Activated CD4-positive, alpha-beta T cell treated with anti-CD3 and anti-CD28 coated beads, Interleukin-2, amount 50 U/mL, for 1 hour (primary cell): ENCODE results near the gene RAB6B.
"Not testable (repeated sequence)": the region's sequence is repeated elsewhere in the genome, so short reads cannot be mapped to it uniquely, and the experiment has no call there.

Experiments used
- DNase-seq: peaks from one replicate; pipeline ENCODE4 v3.0.0-alpha.2; 2020

Gene RAB6B

DNA sequence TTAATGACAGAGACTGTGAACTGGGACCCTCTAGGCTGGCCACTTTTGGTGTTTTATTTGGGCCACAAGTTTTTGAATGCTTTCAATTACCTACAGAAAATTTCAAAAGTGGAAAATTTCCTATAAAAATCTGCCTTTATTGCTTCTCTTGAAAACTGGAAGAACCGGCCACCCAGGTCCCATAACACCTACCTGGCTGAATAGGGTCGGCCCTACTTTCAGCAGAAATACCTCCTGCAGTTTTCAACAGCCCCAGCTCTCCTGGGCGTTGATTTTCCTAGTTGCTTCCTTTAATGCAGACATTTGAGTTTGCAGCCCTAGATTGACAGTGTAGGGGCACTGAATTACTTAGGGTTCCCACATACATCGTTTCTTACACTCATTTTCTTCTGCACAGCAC, 90.8 kb downstream of the RAB6B start:
- DNase-seq = no peak

- DNase-seq = no peak
Measured at GRCh38 chr3:133803469-133803868, 92.2 kb downstream of the RAB6B start.

DNA sequence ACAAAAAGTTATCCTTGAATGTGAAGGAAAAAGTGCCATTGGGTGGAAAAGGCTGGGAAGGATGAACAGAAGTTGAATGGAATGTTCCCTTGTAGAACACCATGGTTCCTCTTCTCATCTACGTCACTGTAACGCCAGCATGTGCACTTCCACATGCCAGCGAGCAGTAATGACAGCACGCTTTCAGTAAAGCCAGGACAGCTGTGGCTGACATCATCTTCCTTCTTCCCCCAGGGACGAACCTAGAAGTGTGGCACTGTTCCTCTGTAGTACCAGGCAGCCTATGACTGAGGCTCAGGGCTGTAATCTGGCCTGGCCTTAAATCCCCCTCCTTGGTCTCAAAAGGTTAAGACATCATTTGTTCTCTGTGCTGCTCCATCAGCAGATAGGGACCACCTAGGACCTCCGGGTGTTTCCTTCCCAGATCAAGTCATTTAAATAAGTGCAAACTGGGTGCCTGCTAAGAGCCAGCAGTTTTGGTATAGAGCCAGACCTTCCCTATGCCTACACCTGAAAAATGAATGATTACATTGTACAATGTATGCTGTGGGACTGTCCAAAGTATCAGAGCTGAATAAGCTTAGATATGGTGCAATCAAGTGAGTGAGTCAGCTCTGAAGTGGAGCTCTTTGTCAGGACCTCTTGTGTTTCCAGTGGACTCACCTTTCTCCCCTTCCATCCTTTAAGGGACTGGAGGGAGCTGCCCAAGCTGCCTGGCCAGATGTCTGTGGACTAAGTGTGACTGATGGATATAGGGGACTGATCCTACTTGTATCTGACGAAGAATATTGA, 95.7 kb downstream of the RAB6B start:
- no peak for DNase-seq

- DNase-seq = no peak
Measured at GRCh38 chr3:133797396-133798105, 98.1 kb downstream of the RAB6B start.

- DNase-seq = no peak
Measured at GRCh38 chr3:133792171-133792763, 103.4 kb downstream of the RAB6B start.

DNA sequence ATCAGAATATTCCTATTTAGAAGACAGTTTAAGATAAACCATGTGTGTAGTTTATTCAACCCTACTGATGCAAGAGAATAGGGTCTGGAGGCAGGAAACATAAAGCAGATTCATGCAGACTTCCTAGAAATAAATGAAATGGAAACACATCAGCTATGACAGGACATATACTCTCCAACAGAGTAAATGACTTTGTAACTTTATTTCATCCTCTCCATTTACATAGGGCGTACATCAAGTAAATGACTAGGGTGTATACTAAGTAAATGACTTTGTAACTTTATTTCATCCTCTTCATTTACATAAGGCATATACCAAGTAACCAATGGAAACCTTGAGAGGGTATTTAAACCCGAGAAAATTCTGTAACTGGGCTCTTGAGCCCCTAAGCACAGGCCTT, 107.7 kb downstream of the RAB6B start:
- DNase-seq = no peak

- no peak for DNase-seq
Measured at GRCh38 chr3:133783762-133784161, 111.9 kb downstream of the RAB6B start.

GRCh38 chr3:133782454-133782853, 113.2 kb downstream of the RAB6B start:
- DNase-seq = no peak

GRCh38 chr3:133781570-133781969, 114.1 kb downstream of the RAB6B start:
- DNase-seq = no peak

- DNase-seq = not testable (repeated sequence)
Measured at GRCh38 chr3:133780756-133781155, 114.9 kb downstream of the RAB6B start.

GRCh38 chr3:133779626-133780203, 116.0 kb downstream of the RAB6B start:
- no peak for DNase-seq

DNA sequence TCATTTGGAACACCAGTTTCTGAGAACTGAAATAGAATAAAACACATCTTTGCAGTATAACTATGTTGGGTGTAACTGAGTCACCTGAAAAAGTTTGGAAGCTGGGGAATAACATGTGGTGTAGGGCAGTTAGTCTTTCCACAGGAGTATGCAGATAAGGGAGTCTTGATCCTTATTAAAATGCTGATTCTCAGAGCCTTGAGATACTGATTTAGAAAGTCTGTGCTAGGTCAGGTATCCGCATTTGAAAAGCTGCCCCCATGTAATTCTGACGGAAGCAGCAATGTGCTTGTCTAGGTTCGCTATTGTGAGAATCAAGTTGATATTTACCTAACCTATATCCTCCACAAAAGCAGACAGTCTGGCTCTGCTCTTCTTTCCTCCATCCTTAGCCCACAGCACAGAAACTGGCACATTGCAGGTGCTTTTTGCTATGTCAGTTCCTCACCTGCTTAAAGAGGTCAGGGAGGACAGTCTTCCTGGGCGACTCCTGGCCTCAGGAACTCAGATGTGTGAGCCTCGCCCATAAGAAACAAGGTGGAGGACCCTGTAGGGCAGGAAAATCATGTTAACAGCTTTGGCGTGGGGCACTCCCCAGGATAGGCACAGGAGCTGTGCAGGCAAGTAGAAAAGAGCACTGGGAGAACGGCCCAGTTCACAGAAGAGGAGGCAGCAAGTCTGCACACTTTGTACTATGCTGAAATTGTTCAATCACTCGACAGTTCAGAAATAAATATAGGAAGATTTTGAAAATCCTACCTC, 117.7 kb downstream of the RAB6B start:
- DNase-seq = no peak

DNA sequence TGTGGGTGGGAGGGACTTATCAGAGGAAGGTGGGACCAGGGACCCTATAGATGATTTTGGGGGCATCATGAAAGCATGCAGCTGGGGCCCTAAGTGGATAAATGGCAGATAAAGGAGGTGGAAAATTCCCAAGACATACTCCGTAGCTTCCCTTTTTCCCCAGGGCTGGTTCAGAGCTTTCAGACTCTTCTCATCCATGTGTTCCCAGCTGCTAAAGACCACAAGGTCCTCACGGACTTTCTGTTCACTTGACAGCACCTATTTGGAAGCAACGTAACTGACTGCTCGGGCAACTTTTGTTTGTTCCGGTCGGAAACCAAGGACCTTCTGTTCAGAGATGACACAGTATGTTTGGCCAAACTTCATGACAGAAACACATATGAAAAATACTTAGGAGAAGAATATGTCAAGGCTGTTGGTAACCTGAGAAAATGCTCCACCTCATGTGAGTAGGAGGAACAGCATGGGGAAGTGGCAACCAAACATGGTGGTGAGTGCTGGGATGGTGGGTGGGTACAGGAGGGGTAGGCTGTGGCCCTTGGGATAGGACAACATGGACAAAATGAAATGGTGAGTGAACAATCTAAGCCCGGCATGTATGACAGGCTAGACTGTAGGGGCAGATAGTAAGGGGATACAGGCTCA, 118.8 kb downstream of the RAB6B start:
- DNase-seq = no peak

- DNase-seq = no peak
Measured at GRCh38 chr3:133775835-133776234, 119.8 kb downstream of the RAB6B start.

DNA sequence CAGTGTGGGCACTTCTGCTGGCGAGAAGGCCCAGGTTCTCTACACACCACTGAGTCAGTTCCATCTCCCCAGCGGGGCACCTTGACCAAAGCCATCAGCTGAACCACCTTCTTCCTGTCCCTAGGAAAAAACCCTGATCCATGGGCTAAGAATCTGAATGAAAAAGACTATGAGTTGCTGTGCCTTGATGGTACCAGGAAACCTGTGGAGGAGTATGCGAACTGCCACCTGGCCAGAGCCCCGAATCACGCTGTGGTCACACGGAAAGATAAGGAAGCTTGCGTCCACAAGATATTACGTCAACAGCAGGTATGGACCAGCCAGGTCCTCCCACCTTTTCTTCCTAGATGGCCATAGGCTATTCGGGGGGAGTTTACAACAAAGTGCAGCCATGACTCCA, 120.4 kb downstream of the RAB6B start:
- DNase-seq = no peak
